GM21515 (cell line): ENCODE results near the gene KCTD13.
"Not testable (repeated sequence)": the region's sequence is repeated elsewhere in the genome, so short reads cannot be mapped to it uniquely, and the experiment has no call there.

ENCODE experiments used
- ATAC-seq: cut with Tn5 transposase; IDR thresholded peaks from one replicate; pipeline ENCODE4 v1.9.1; 2021; ENCODE audit not compliant: unreplicated experiment

The KCTD13 gene

GRCh38 chr16:29947897-29948296 is 21.9 kb upstream of the KCTD13 start:
- ATAC-seq, result no peak

- no peak for ATAC-seq
These were observed 18.1 kb upstream of the KCTD13 start for GRCh38 chr16:29943846-29944799.

- ATAC-seq, result no peak
These were observed 14.6 kb upstream of the KCTD13 start for GRCh38 chr16:29940656-29941055.

GRCh38 chr16:29931750-29932149 is 5.7 kb upstream of the KCTD13 start:
- ATAC-seq, result not testable (repeated sequence)

GRCh38 chr16:29927070-29927905 is 1.3 kb upstream of the KCTD13 start:
- ATAC-seq, result no peak

- ATAC-seq, result no peak
These were observed 656 bp upstream of the KCTD13 start for GRCh38 chr16:29926711-29927052.

GRCh38 chr16:29925105-29925756 is 795 bp downstream of the KCTD13 start:
- no peak for ATAC-seq

GRCh38 chr16:29922986-29923501 is 3.0 kb downstream of the KCTD13 start:
- no peak for ATAC-seq

GRCh38 chr16:29922326-29922725 is 3.7 kb downstream of the KCTD13 start:
- no peak for ATAC-seq

GRCh38 chr16:29921034-29921385 is 5.0 kb downstream of the KCTD13 start:
- no peak for ATAC-seq

GRCh38 chr16:29920288-29921033 is 5.6 kb downstream of the KCTD13 start:
- ATAC-seq, result no peak

- ATAC-seq, result no peak
These were observed 9.0 kb downstream of the KCTD13 start for GRCh38 chr16:29916979-29917378.

GRCh38 chr16:29915590-29916247 is 10.3 kb downstream of the KCTD13 start:
- ATAC-seq, result no peak

GRCh38 chr16:29913514-29913913 is 12.5 kb downstream of the KCTD13 start:
- ATAC-seq, result no peak

GRCh38 chr16:29912087-29912486 is 13.9 kb downstream of the KCTD13 start:
- no peak for ATAC-seq

- ATAC-seq, result no peak
These were observed 14.4 kb downstream of the KCTD13 start for GRCh38 chr16:29911676-29912010.

GRCh38 chr16:29910819-29911675 is 15.0 kb downstream of the KCTD13 start:
- ATAC-seq, result no peak

- ATAC-seq, result not testable (repeated sequence)
These were observed 16.2 kb downstream of the KCTD13 start for GRCh38 chr16:29909851-29910250.

GRCh38 chr16:29909391-29909790 is 16.6 kb downstream of the KCTD13 start:
- ATAC-seq, result no peak
